SK-N-MC (cell line): ENCODE data around the gene CREB5.

Experiments used
- EZH2 ChIP-seq: fragments of 200-600 bp; sonication (generic); IDR thresholded peaks from one replicate; pipeline ENCODE4 v1.6.1; 2017; ENCODE audit warnings: antibody characterized with exemption
- POLR2AphosphoS5 ChIP-seq: IDR thresholded peaks from 2 replicates; pipeline ENCODE4 v1.6.1; 2012; ENCODE audit warnings: mild to moderate bottlenecking, low read depth, low read length, borderline replicate concordance

DNA sequence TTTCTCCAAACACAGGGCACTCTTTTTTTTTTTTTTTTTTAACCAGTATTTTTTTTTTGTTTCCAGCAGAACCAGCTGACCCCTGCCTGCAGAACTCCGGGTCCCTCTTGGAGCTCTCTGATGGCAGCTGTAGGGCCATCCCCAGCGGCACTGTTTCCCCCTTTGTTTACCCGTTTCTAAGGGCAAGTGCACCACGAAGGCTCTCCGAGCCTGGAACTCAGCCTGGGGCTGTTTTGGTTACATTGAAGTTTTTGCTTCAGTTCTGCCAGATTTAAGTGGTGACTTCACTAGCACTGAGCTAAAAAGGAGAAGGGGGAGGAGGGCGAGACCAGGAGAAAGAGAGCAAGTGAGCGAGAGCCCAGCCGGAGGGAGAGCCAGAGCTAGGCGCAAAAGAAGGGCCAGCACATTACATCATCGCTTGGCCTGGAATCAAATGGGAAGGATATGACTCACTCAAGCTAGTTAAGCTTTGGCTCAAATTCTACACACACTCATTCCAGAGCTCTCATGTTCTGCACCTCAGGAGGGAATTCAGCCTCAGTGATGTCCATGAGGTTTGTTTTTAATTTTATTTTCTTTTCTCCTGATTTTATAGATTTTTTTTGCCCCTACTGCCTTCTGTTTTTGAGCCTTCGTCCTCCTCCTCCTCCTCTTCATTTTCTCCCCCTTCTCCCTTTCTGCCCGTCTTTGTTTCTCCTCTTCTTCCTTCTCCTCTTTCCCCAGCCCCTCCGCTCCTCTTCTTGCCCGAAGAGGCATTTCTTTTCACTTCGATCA lies 273.5 kb downstream of the CREB5 start:
- TF ChIP-seq POLR2AphosphoS5 (no peak), EZH2 (no peak)
